Astrocyte (in vitro differentiated cells and primary cell): ENCODE measurements around the gene ORAI2. TPM values are rescaled to one million over a fixed set of nuclear protein-coding genes. Genes with fewer than 3 reads are reported as not detected.

Source experiments
- DNase-seq: peaks from one replicate; pipeline ENCODE4 v3.0.0-alpha.2; 2010; ENCODE audit warnings: low read depth
- FAIRE-seq: peaks from 2 replicates; lab custom pipeline; 2011; peaks lifted over from hg19 to GRCh38; lab: Jason Lieb, UNC
- H2AFZ ChIP-seq: 2 replicates; pipeline ENCODE4 v1.6.0; 2012; ENCODE audit warnings: low read depth, low read length, inconsistent platforms
- H3K27ac ChIP-seq: 2 replicates; pipeline ENCODE4 v1.5.1; 2011; ENCODE audit warnings: low read depth, low read length, inconsistent platforms
- H3K27me3 ChIP-seq: 2 replicates; pipeline ENCODE4 v1.6.0; 2011; ENCODE audit warnings: low read length, inconsistent platforms; ENCODE audit not compliant: insufficient read depth
- H3K36me3 ChIP-seq: 2 replicates; pipeline ENCODE4 v1.5.1; 2011; ENCODE audit warnings: low read length, inconsistent platforms; ENCODE audit not compliant: insufficient read depth
- H3K4me1 ChIP-seq: 2 replicates; pipeline ENCODE4 v1.5.1; 2011; ENCODE audit warnings: low read length, inconsistent platforms; ENCODE audit not compliant: insufficient read depth
- H3K4me2 ChIP-seq: 2 replicates; pipeline ENCODE4 v1.6.0; 2012; ENCODE audit warnings: low read length, inconsistent platforms
- H3K4me3 ChIP-seq: 2 replicates; pipeline ENCODE4 v1.5.1; 2011; ENCODE audit warnings: low read depth, mild to moderate bottlenecking, low read length, inconsistent platforms; ENCODE audit not compliant: insufficient read depth
- H3K79me2 ChIP-seq: 2 replicates; pipeline ENCODE4 v1.6.0; 2012; ENCODE audit warnings: mild to moderate bottlenecking, low read length, inconsistent platforms; ENCODE audit not compliant: insufficient read depth
- H3K9ac ChIP-seq: 2 replicates; pipeline ENCODE4 v1.6.0; 2012; ENCODE audit warnings: mild to moderate bottlenecking, low read length, inconsistent platforms
- H3K9me3 ChIP-seq: 2 replicates; pipeline ENCODE4 v1.5.1; 2012; ENCODE audit warnings: low read depth, mild to moderate bottlenecking, low read length, inconsistent platforms; ENCODE audit not compliant: insufficient read depth
- H4K20me1 ChIP-seq: 2 replicates; pipeline ENCODE4 v1.6.0; 2012; ENCODE audit warnings: low read length, inconsistent platforms; ENCODE audit not compliant: insufficient read depth
- H3K27ac Mint-ChIP-seq: one replicate; pipeline ENCODE4 v1.8.0; 2021; ENCODE audit warnings: mild to moderate bottlenecking, mixed read lengths; ENCODE audit not compliant: unreplicated experiment
- H3K27me3 Mint-ChIP-seq: one replicate; pipeline ENCODE4 v1.8.0; 2021; ENCODE audit warnings: low read depth, mixed read lengths; ENCODE audit not compliant: unreplicated experiment
- H3K36me3 Mint-ChIP-seq: one replicate; pipeline ENCODE4 v1.8.0; 2021; ENCODE audit warnings: low read depth, mixed read lengths; ENCODE audit not compliant: unreplicated experiment
- H3K4me1 Mint-ChIP-seq: one replicate; pipeline ENCODE4 v1.8.0; 2021; ENCODE audit warnings: low read depth, mixed read lengths; ENCODE audit not compliant: unreplicated experiment
- H3K4me3 Mint-ChIP-seq: one replicate; pipeline ENCODE4 v1.8.0; 2021; ENCODE audit warnings: mild to moderate bottlenecking, moderate library complexity, mixed read lengths; ENCODE audit not compliant: unreplicated experiment
- H3K9me3 Mint-ChIP-seq: one replicate; pipeline ENCODE4 v1.8.0; 2021; ENCODE audit warnings: mild to moderate bottlenecking, mixed read lengths; ENCODE audit not compliant: unreplicated experiment
- CTCF ChIP-seq: IDR thresholded peaks from 2 replicates; pipeline ENCODE4 v1.5.1; 2011; ENCODE audit warnings: low read depth, mild to moderate bottlenecking, inconsistent platforms, low read length, moderate library complexity; ENCODE audit not compliant: insufficient read depth
- EZH2 ChIP-seq: IDR thresholded peaks from 2 replicates; pipeline ENCODE4 v1.6.1; 2012; ENCODE audit warnings: mild to moderate bottlenecking, low read length, inconsistent platforms; ENCODE audit not compliant: insufficient read depth
- total RNA-seq: library from RNA; stranded (reverse); gene quantifications from 2 replicates; pipeline ENCODE4 v1.2.1, GENCODE V29; 2021

The ORAI2 gene
- total RNA-seq, 1 donor from 2014 or later, result 64.4 TPM

GRCh38 chr7:102416406-102416805, 17.0 kb upstream of the ORAI2 start:
- Histone ChIP-seq H3K4me2 (no peak overlapping the region), H3K9me3 (no peaks in the 10 kb centered on the region), H3K4me1 (no peaks in the 10 kb centered on the region), H3K27me3 (no peaks in the 10 kb centered on the region), H4K20me1 (peaks cover 49% of the 10 kb centered on the region), H3K4me3 (no peak overlapping the region), H3K9ac (no peak overlapping the region), H3K36me3 (peaks cover 12% of the 10 kb centered on the region), H3K27ac (no peak overlapping the region), H2AFZ (no peak overlapping the region), H3K79me2 (peaks cover 18% of the 10 kb centered on the region)
- Mint-ChIP-seq H3K4me3 (no peak overlapping the region), H3K27me3 (no peaks in the 10 kb centered on the region), H3K9me3 (no peaks in the 10 kb centered on the region), H3K36me3 (peaks cover 24% of the 10 kb centered on the region), H3K4me1 (no peaks in the 10 kb centered on the region), H3K27ac (no peak overlapping the region)
- no peak for TF ChIP-seq EZH2
- TF ChIP-seq CTCF, result no peak
- FAIRE-seq, result no peak
- DNase-seq, result no peak

- H3K4me2 ChIP-seq, result no peak overlapping the region
- no peaks in the 10 kb centered on the region for H3K9me3 ChIP-seq
- DNase-seq, result no peak
- no peak for TF ChIP-seq CTCF
- no peak for TF ChIP-seq EZH2
- H3K4me3 ChIP-seq, result no peak overlapping the region
- H4K20me1 ChIP-seq, result peaks cover 42% of the 10 kb centered on the region
- H3K79me2 ChIP-seq, result peaks cover 17% of the 10 kb centered on the region
- H3K27me3 Mint-ChIP-seq, result no peaks in the 10 kb centered on the region
- no peaks in the 10 kb centered on the region for H3K27me3 ChIP-seq
- peaks cover 21% of the 10 kb centered on the region for H3K36me3 Mint-ChIP-seq
- H2AFZ ChIP-seq, result no peak overlapping the region
- no peaks in the 10 kb centered on the region for H3K9me3 Mint-ChIP-seq
- no peak for FAIRE-seq
- no peak overlapping the region for H3K4me3 Mint-ChIP-seq
- peaks cover 12% of the 10 kb centered on the region for H3K36me3 ChIP-seq
- H3K4me1 ChIP-seq, result no peaks in the 10 kb centered on the region
- no peaks in the 10 kb centered on the region for H3K4me1 Mint-ChIP-seq
- H3K27ac Mint-ChIP-seq, result no peak overlapping the region
- H3K27ac ChIP-seq, result no peak overlapping the region
- H3K9ac ChIP-seq, result no peak overlapping the region
Measured at GRCh38 chr7:102417105-102417504, 16.3 kb upstream of the ORAI2 start.

- H3K27ac ChIP-seq, result no peak overlapping the region
- H3K9me3 ChIP-seq, result no peaks in the 10 kb centered on the region
- Mint-ChIP-seq H3K36me3 (peaks cover 18% of the 10 kb centered on the region), H3K27me3 (no peaks in the 10 kb centered on the region), H3K27ac (no peak overlapping the region), H3K4me3 (no peak overlapping the region), H3K4me1 (no peaks in the 10 kb centered on the region), H3K9me3 (no peaks in the 10 kb centered on the region)
- H3K9ac ChIP-seq, result no peak overlapping the region
- H3K4me1 ChIP-seq, result no peaks in the 10 kb centered on the region
- no peaks in the 10 kb centered on the region for H3K27me3 ChIP-seq
- H2AFZ ChIP-seq, result no peak overlapping the region
- peaks cover 12% of the 10 kb centered on the region for H3K36me3 ChIP-seq
- peaks cover 14% of the 10 kb centered on the region for H3K79me2 ChIP-seq
- TF ChIP-seq EZH2 (no peak), CTCF (no peak)
- no peak for FAIRE-seq
- H4K20me1 ChIP-seq, result peaks cover 31% of the 10 kb centered on the region
- no peak overlapping the region for H3K4me2 ChIP-seq
- no peak for DNase-seq
- no peak overlapping the region for H3K4me3 ChIP-seq
Measured at GRCh38 chr7:102418592-102418991, 14.8 kb upstream of the ORAI2 start.
